ENCODE results near the gene EIF4ENIF1.
"Not testable (repeated sequence)": the region's sequence is repeated elsewhere in the genome, so short reads cannot be mapped to it uniquely, and the experiment has no call there.

Gene EIF4ENIF1

GRCh38 chr22:31491218-31491962 lies 1.7 kb upstream of the EIF4ENIF1 start:
- DNase-seq, result no peak

DNA sequence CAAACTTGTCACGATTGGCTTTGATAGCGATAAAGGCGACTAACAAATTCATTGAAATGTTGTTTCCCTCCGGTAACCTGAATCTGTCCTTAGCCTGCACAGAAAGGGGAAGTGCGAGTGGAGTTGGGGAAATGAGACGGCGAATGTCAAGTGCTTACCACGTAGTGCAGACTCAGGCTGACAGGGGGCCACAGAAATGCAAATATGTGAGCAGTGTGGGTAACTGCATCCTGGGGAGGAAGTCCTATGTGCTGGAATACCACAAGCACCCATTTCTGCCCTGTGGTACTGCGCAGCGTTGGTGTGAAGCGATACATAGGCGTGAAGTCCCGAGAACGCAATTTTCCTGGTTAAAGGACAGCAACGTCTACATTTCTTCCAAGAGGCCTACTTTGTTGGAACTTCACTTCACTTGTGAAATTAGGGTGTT lies 869 bp upstream of the EIF4ENIF1 start:
- DNase-seq, result no peak

DNA sequence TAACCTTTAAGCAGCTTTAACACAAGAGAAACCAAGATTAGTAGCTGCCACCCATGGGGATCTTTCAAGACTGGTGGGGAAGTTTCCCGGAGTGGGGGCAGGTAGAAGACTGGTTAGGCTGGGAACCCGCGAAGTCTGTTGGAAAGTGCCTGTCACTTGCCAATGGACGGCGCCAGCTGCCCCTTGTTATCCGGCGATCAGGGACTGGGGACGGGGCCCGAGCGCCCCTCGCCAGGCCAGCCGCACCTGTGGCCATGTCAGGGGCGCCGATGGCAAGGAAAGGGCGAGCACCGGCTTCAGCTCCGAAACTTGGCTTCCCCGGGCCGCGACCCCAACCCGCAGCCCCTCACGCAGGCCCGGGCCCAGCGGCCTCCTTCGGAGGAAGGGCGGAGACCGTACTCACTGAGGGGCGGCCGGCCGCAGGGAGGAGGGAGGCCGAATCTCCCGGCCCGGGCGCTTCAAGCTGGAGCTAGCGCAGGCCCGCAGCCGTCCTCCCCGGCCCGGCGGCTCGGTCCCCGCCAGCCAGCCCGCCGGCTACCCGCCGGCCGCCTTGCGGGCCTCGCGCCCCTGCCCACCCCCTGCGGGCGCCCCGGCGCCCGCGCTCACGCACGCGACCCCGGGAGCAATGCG lies 539 bp downstream of the EIF4ENIF1 start:
- no peak for DNase-seq

DNA sequence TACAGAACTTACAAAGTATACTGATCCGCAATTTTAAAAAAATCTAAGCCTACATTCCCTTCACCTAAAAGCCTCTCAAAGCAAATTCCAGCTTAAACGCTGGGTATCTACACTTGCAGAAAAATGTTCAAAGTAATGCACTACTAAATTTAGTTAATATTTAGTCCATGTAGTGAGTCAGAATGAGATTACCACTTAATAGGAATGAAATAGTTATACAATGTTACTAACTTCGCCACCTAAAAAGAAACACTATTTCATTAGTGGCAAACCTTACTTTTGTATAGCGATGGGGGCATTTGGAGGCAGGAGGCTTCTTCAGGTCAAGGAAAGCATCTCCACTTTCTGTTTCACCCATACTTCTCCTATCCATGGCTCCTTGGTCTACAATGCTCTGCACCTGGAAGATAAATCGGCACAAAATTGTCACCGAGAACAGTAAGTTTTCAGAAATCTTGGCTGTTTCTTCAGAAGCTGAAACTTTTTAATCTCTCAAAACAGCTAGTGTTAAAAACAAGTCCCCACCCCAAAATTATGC lies 1.2 kb downstream of the EIF4ENIF1 start:
- no peak for DNase-seq

GRCh38 chr22:31486951-31487350 lies 2.7 kb downstream of the EIF4ENIF1 start:
- DNase-seq, result no peak

DNA sequence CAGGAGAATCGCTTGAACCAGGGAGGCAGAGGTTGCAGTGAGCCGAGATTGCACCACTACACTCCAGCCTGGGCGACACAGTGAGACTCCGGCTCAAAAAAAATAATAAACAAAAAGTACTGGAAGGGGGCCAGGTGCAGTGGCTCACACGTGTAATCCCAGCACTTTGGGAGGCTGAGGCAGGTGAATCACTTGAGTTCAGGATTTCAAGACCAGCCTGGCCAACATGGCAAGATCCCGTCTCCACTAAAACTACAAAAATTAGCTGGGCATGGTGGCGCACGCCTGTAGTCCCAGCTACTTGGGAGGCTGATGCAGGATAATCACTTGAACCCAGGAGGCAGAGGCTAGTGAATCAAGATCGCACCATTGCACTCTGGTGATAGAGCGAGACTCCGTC lies 3.3 kb downstream of the EIF4ENIF1 start:
- not testable (repeated sequence) for DNase-seq

DNA sequence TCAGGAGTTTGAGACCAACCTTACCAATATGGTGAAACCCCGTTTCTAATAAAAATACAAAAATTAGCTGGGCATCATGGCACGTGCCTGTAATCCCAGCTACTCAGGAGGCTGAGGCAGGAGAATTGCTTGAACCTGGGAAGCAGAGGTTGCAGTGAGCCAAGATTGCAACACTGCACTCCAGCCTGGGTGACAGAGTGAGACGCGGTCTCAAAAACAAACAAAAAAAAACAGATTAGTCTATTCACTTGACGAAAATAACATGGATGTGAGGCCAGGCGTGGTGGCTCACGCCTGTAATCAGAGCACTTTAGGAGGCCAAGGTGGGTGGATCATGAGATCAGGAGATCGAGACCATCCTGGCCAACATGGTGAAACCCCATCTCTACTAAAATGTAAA lies 7.2 kb downstream of the EIF4ENIF1 start:
- not testable (repeated sequence) for DNase-seq

DNA sequence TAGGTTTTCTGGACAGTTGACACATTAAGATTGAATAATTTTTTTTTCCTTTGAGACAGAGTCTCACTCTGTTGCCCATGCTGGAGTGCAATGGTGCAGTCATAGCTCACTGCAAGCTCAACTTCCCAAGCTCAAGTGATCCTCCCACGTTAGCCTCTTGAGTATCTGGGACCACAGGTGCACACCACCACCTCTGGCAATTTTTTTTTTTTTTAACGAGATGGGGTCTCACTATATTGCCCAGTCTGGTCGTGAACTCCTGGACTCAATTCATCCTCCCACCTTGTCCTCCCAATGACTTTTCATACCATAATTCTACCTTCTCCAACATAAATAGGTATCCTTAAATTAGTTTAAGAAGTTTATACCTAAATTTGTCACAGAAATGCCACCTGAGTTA lies 8.5 kb downstream of the EIF4ENIF1 start:
- DNase-seq, result no peak

DNA sequence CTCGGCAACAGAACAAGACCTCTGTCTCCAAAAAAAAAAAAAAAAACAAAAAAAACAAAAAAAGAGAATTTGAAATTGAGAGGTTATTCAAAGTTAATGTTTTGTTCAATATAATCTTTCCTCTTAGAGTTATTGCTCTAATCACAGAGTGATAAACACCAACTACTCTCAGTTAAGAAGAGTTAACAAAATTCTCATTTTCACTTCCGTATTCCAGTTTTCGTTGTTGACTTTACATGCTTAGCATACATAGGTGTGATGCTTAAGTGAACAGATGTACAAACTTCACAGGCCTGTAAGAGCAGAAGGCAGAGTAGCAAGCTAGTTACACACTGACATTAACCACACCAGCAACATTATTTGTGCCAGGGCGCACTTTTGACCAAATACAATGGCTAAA lies 12.3 kb downstream of the EIF4ENIF1 start:
- no peak for DNase-seq

GRCh38 chr22:31475800-31476199 lies 13.8 kb downstream of the EIF4ENIF1 start:
- no peak for DNase-seq

DNA sequence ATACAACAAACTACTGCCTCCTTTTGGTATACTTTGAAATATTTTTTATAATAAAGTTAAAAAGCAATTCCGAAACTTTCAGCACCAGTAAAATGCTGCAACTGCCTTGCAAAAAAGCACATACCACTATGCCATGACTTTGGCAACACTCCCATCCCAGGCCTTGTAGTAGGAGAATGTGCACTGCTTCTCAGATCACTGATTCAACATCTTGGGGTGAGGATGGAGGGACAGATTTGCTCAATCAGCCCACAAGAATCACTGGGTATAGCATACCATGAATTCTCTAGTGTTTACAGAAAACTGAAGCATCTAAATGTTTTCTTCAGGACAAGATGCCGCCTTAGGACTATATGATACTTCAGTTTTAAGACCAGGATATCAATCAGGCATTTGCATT lies 14.9 kb downstream of the EIF4ENIF1 start:
- DNase-seq, result no peak

DNA sequence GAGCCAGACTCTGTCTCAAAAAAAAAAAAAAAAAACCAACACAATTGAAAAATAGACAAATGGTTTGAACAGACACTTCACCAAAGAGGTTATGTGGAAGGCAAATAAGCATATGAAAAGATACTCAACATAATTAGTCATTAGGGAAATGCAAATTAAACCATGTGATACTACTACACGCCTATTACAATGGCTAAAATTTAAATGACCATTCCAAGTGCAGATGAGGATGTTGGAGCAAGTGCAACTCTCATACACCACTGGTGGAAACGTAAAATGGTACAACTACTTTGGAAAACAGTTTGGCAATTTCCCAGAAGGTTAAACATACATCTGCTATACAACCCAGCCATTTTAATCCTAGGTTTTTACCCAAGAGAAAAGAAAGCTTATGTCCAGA lies 24.3 kb downstream of the EIF4ENIF1 start:
- no peak for DNase-seq

- no peak for DNase-seq
These were observed 27.9 kb downstream of the EIF4ENIF1 start for GRCh38 chr22:31461699-31462098.

DNA sequence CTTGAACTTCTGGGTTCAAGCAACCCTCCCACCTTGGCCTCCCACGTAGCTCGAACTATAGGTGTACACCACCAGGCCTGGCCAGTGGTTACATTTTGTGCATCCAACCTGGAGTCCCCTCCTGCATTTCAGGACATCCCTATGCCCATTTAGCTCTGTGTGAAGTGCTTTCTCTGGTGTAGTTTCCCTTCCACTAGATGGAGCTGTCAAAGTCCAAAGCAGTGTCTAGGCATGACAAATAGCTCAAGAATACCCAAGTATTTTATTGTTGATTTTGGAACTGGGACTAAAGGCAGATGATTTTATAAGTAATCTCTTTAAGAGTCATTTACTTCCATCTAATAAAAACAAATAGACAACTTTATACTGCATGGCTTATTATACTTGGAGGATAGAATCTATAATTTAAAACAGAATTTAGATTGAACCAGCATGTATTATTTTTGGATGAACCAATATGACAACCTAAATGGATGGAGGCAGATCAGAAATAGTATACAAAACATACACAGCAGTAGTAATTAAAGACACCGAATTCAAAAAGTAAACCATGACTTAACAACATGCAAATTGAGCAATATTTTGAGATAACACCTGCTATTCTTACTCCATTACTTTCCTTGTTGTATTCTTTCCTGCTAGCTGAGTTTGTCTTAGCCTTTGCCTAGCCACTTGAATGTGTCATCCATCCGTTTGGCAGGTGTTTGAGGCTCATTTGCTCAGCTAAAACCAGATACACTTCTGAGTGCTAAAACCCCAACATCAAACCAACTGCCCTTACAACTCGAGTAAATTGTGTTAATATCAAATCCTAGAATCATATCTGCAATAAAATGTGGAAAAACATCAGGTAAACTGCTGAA lies 37.7 kb downstream of the EIF4ENIF1 start:
- peak; percentile 8 for DNase-seq

DNA sequence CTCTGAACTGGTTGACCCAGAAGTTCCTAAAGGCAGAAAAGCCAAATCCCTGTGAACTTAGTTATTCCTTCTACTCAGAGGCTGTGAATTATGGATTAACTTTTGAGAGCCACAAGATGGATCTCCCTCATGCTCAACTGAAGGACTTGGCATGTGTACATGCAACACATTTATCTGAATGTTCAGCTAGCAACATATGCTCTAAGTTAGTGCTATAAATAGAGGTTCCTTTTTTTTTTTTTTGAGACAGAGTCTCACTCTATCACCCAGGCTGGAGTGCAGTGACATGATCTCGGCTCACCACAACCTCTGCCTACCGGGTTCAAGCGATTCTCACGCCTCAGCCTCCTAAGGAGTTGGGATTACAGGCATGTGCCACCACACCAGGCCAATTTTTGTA lies 40.1 kb downstream of the EIF4ENIF1 start:
- DNase-seq, result no peak

GRCh38 chr22:31448382-31448781 lies 41.3 kb downstream of the EIF4ENIF1 start:
- no peak for DNase-seq

DNA sequence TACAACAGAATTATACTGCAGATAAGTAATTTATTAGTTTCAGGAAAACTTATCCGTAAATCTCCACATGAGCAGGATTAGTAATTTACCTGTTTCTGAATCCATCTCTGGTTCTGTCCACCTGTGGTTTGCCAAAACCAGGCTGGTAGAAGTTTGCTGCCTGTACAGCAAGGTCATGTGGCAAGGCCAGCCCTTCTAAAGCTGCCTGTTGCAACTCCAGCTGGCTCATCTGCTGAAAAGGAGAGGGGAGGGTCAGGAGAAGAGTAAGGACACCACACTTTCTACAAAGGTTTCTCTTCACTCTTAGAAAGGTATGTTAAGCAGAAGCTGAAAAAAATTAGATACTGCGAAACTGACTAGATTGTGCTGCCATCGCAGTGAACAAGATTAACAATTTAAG lies 42.3 kb downstream of the EIF4ENIF1 start:
- no peak for DNase-seq

DNA sequence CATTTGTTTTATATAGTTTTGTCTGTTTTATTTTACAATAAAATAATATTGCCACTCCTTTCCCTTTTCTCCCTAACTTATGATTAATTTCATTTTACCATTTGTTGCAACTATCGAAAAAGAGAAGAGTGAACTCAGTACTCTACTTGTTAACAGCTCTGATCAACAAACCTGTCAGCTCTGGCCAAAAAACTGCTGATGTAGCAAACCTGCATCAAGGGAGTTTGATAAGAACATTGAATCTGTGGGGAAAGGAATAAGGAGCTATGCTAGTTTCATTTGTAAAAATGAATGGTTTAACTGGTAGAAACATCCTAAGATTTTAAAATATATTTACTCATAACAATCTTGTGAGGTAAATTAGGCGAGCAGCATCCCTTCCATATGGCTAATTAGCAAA lies 42.9 kb downstream of the EIF4ENIF1 start:
- no peak for DNase-seq

DNA sequence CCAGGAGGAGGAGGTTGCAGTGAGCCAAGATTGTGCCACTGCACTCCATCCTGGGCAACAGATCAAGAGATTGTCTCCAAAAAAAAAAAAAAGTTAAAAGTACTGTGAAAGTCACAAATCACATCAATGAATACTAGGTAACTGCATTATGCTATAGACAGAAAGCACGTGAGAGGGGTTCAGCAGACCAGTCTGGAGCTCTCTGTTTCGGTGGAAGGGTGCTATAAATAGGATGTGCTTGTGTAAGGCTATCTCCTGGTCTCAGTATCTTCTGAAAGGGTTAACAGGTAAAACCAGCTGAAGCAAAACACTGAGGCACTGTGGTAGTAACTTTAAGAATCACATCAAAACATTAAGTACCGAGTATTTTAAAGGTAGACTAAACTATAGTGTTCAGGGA lies 43.4 kb downstream of the EIF4ENIF1 start:
- DNase-seq, result no peak

DNA sequence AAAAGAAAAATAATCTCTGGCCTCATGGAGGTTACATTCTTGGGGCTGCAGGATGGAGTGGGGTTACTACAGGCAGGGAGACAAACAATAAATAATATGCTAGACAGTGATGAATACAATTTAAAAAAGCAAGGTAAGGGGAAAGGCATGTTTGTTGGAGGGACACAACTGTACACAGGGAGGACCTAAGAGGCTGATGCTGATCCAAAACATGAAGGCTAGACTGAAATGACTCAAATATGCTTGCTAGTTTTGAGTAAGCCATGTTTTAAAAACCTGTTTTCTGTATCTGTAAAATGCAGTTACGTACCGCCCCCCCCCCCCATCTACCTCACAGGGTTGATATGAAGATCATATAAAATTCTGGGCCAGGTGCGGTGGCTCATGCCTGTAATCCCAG lies 44.0 kb downstream of the EIF4ENIF1 start:
- DNase-seq, result no peak

GRCh38 chr22:31443516-31443915 lies 46.1 kb downstream of the EIF4ENIF1 start:
- no peak for DNase-seq

DNA sequence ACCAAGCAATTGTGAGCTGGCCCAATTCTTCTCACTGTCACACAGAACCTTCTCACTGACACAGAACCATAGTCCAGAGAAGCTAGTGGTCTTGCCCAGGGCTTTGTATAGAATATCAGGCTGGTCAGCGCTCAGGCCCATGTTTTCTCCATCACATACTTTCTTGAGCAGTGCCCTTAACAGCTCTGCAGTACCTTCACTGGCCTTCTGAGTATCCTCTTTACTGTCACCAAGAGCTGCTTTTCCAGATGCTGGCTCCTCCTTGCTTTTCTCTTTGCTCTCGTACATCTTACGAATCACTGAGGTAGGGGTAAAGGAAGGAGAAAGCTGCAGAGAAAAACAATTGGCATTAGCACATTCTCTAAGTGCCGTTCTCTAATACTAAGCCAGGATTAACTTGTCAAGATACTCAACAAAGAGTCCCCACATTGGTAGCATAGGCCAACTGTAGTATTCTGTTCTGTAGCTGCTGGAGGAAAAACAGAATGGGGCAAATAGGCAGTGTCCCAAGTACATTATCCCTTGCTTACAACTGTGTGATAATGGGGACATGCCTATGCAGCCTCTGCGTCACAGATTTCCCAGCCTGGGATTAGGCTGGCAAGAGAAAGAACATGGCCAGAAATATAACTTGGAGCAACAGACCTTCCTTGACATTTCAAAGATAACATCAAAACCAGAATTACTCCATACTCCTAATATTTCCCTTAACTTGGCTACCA lies 46.7 kb downstream of the EIF4ENIF1 start:
- DNase-seq, result no peak

DNA sequence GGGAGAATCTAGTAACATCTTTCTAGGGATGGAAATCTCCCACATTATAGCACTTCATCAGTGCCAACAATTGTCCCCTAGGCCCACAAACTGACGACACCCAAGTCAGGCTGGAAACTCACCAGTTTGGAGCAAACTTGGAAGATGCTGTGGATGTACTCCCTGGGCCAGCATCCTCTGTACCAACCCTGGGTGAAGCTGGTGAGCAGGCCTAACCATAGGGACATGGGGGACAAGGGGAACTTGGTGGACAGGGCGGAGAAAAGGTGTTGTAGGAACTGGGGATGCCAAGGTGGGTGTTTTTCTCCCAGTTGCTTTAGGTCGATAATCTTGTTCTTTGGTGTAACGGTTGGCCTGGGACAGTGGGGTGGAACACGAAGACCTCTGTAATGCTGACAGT lies 48.0 kb downstream of the EIF4ENIF1 start:
- DNase-seq, result no peak

All from NCI-H2029 treated with DMSO at 0.1 percent for 48 hours (cell line).